Measurements from ENCODE around the gene SELENOV. TPM values are rescaled to one million over a fixed set of nuclear protein-coding genes. Genes with fewer than 3 reads are reported as not detected.

The SELENOV gene
- total and polyA plus RNA-seq, 9 of the 15 experiments (the other 6 are each of a cell fraction or from before 2014, with no cell fraction given): 0.04 to 0.09 (median 0.06) TPM; not detected in 4

GRCh38 chr19:39502640-39503417, 12.1 kb upstream of the SELENOV start (continued):
- TF ChIP-seq ZBTB43 (CRISPR knock-in tag; IDR thresholded peaks at IDR 0.05): peak; percentile 96
- TF ChIP-seq SNIP1 (IDR thresholded peaks at IDR 0.05; ENCODE audit: low read depth): no peak
- TF ChIP-seq NBN (IDR thresholded peaks at IDR 0.05; ENCODE audit: low read depth): no peak
- TF ChIP-seq, protein P1, sequence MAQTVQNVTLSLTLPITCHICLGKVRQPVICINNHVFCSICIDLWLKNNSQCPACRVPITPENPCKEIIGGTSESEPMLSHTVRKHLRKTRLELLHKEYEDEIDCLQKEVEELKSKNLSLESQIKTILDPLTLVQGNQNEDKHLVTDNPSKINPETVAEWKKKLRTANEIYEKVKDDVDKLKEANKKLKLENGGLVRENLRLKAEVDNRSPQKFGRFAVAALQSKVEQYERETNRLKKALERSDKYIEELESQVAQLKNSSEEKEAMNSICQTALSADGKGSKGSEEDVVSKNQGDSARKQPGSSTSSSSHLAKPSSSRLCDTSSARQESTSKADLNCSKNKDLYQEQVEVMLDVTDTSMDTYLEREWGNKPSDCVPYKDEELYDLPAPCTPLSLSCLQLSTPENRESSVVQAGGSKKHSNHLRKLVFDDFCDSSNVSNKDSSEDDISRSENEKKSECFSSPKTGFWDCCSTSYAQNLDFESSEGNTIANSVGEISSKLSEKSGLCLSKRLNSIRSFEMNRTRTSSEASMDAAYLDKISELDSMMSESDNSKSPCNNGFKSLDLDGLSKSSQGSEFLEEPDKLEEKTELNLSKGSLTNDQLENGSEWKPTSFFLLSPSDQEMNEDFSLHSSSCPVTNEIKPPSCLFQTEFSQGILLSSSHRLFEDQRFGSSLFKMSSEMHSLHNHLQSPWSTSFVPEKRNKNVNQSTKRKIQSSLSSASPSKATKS (CRISPR knock-in tag; IDR thresholded peaks at IDR 0.05): no peak
- TF ChIP-seq ZNF277 (CRISPR knock-in tag; IDR thresholded peaks at IDR 0.05; ENCODE audit: borderline replicate concordance): no peak
- peak; percentile 70 for TF ChIP-seq GMEB1 (CRISPR knock-in tag; IDR thresholded peaks at IDR 0.05)
- no peak for TF ChIP-seq ZNF584 (CRISPR knock-in tag; IDR thresholded peaks at IDR 0.05; ENCODE audit: low read depth)
- no peak for TF ChIP-seq PTBP1 (IDR thresholded peaks at IDR 0.05; ENCODE audit: low read depth, low read length)
- TF ChIP-seq, protein P2, sequence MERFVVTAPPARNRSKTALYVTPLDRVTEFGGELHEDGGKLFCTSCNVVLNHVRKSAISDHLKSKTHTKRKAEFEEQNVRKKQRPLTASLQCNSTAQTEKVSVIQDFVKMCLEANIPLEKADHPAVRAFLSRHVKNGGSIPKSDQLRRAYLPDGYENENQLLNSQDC (CRISPR knock-in tag; IDR thresholded peaks at IDR 0.05): no peak
- no peak for TF ChIP-seq NELFE (IDR thresholded peaks at IDR 0.05; ENCODE audit: insufficient read depth, insufficient read length)
- no peak for TF ChIP-seq TAL1 (IDR thresholded peaks at IDR 0.05)
- no peak for TF ChIP-seq HNRNPK (IDR thresholded peaks at IDR 0.05; ENCODE audit: low read depth, low read length, poor library complexity, severe bottlenecking)
- no peak for TF ChIP-seq BRD9 (IDR thresholded peaks at IDR 0.05; ENCODE audit: low read depth, partially characterized antibody)
- TF ChIP-seq SRSF9 (IDR thresholded peaks at IDR 0.05; ENCODE audit: borderline replicate concordance, low read depth, low read length): no peak
- no peak for TF ChIP-seq ZNF140 (CRISPR knock-in tag; IDR thresholded peaks at IDR 0.05)

Data from K562 (cell line).